K562 (cell line): Measurements from ENCODE around the gene HAPLN2. TPM values are rescaled to one million over a fixed set of nuclear protein-coding genes. Genes with fewer than 3 reads are reported as not detected.

ENCODE experiments used
- BRCA1 ChIP-seq, 2 experiments: fragments of 450-650 bp in 1 of 2; sonication (generic) in 1 of 2; formaldehyde crosslinking in 1 of 2; IDR thresholded peaks; 2 replicates each; pipeline versions ENCODE4 v1.5.0 to v1.6.1; 2017 to 2020; ENCODE audit warnings: mild to moderate bottlenecking in 1 of 2, missing genetic modification reagents in 1 of 2
- BRD4 ChIP-seq: fragments of 200-600 bp; sonication (generic); IDR thresholded peaks from 2 replicates; pipeline ENCODE4 v1.6.1; 2017; ENCODE audit warnings: inconsistent platforms
- CAMTA2 ChIP-seq: fragments of 250-450 bp; sonication (Bioruptor Pico); conservative IDR thresholded peaks from 2 replicates; pipeline ENCODE4 v1.5.1; 2022
- CBFA2T2 ChIP-seq: fragments of 450-650 bp; conservative IDR thresholded peaks from 2 replicates; pipeline ENCODE4 v1.6.1; 2017; ENCODE audit warnings: mild to moderate bottlenecking
- ETS2 ChIP-seq: IDR thresholded peaks from 2 replicates; pipeline ENCODE4 v1.6.1; 2016; ENCODE audit warnings: borderline replicate concordance, missing genetic modification characterization, mild to moderate bottlenecking, moderate library complexity, missing compliant biosample characterization; ENCODE audit not compliant: poor library complexity, severe bottlenecking
- FOXK2 ChIP-seq, 2 experiments: fragments of 450-650 bp; IDR thresholded peaks in 1 of 2; conservative IDR thresholded peaks in 1 of 2; 2 replicates each; pipeline ENCODE4 v1.6.1; 2016; ENCODE audit warnings: low read depth in 2 of 2, mild to moderate bottlenecking in 1 of 2
- HDAC6 ChIP-seq: IDR thresholded peaks from 2 replicates; pipeline ENCODE4 v1.6.1; 2012; ENCODE audit warnings: low read depth, mild to moderate bottlenecking, control low read depth, inconsistent platforms, low read length, moderate library complexity
- ILK ChIP-seq: fragments of 450-650 bp; IDR thresholded peaks from 2 replicates; pipeline ENCODE4 v1.6.1; 2016; ENCODE audit warnings: missing genetic modification characterization, low read depth, mild to moderate bottlenecking, missing compliant biosample characterization, moderate library complexity, borderline replicate concordance
- NCOA1 ChIP-seq: fragments of 450-650 bp; IDR thresholded peaks from 2 replicates; pipeline ENCODE4 v1.6.1; 2016; ENCODE audit warnings: low read depth
- PCBP2 ChIP-seq: fragments of 200-400 bp; formaldehyde crosslinking; IDR thresholded peaks from 2 replicates; pipeline ENCODE4 v1.6.1; 2018; ENCODE audit warnings: low read length, low read depth, mild to moderate bottlenecking, moderate library complexity; ENCODE audit not compliant: poor library complexity, severe bottlenecking
- RFX1 ChIP-seq: fragments of 450-650 bp; IDR thresholded peaks from 2 replicates; pipeline ENCODE4 v1.6.1; 2016; ENCODE audit warnings: mild to moderate bottlenecking, moderate library complexity
- TFAP4 ChIP-seq: sonication (generic); formaldehyde crosslinking; IDR thresholded peaks from 2 replicates; pipeline ENCODE4 v1.8.0; 2022; ENCODE audit warnings: missing genetic modification reagents, mild to moderate bottlenecking, moderate library complexity, borderline replicate concordance
- TRIM24 ChIP-seq, 2 experiments: fragments of 450-650 bp; IDR thresholded peaks; 2 replicates each; pipeline ENCODE4 v1.6.1; 2016
- TRIM28 ChIP-seq: fragments of 450-650 bp; IDR thresholded peaks from 2 replicates; pipeline ENCODE4 v1.6.1; 2017
- XRCC3 ChIP-seq: fragments of 450-650 bp; IDR thresholded peaks from 2 replicates; pipeline ENCODE4 v1.6.1; 2017; ENCODE audit warnings: mild to moderate bottlenecking, moderate library complexity
- XRCC5 ChIP-seq: fragments of 200-400 bp; formaldehyde crosslinking; IDR thresholded peaks from 2 replicates; pipeline ENCODE4 v1.6.1; 2017; ENCODE audit warnings: low read depth, mild to moderate bottlenecking, low read length
- ZNF175 ChIP-seq: fragments of 200-800 bp; sonication (Bioruptor generic); IDR thresholded peaks from 2 replicates; pipeline ENCODE4 v1.6.1; 2016; ENCODE audit warnings: low read depth, mild to moderate bottlenecking, missing genetic modification characterization, missing compliant biosample characterization
- polyA plus RNA-seq, 8 experiments: library from polyadenylated mRNA; depleted of rRNA in 4 of 8; stranded (reverse) in 5 of 8; unstranded in 3 of 8; fragments of >200 nt; fragmentation: Nextera tagmentation in 2 of 8; fragmentation: Illumina TruSeq in 1 of 8; extraction: Ambion mirVana in 2 of 8; extraction: Trizol in 1 of 8; gene quantifications; 2 replicates each; pipeline versions ENCODE4 v1.2.1 to v1.2.3, GENCODE V29; 2011 to 2014; ENCODE audit warnings: inconsistent platforms in 1 of 8, missing spikeins in 1 of 8
- total RNA-seq, 7 experiments: library from RNA; depleted of rRNA in 6 of 7; stranded (reverse); fragments of >200 nt in 6 of 7; fragmentation: Illumina TruSeq in 2 of 7; extraction: Trizol in 2 of 7; gene quantifications; 2 replicates each; pipeline versions ENCODE4 v1.2.1 to v1.2.3, GENCODE V29; 2011 to 2021; ENCODE audit warnings: low replicate concordance in 1 of 7
- TF ChIP-seq, protein P1 (sequence below), 2 experiments: fragments of 200-800 bp in 1 of 2; sonication (Bioruptor generic) in 1 of 2; sonication (generic) in 1 of 2; formaldehyde crosslinking in 1 of 2; IDR thresholded peaks in 1 of 2; conservative IDR thresholded peaks in 1 of 2; 2 replicates each; pipeline versions ENCODE4 v1.5.0 to v1.6.1; 2016 to 2020; ENCODE audit warnings: missing compliant biosample characterization in 1 of 2, missing genetic modification characterization in 1 of 2, missing genetic modification reagents in 1 of 2
- TF ChIP-seq, protein P2 (sequence below): sonication (generic); formaldehyde crosslinking; IDR thresholded peaks from 2 replicates; pipeline ENCODE4 v1.9.0; 2022; ENCODE audit warnings: mild to moderate bottlenecking, missing genetic modification reagents
- TF ChIP-seq, protein P3 (sequence below): IDR thresholded peaks from 2 replicates; pipeline ENCODE4 v1.6.1; 2014; ENCODE audit warnings: antibody characterized with exemption
- TF ChIP-seq, protein P4 (sequence below): fragments of 250-450 bp; sonication (Bioruptor Pico); IDR thresholded peaks from 2 replicates; pipeline ENCODE4 v1.9.0; 2021; ENCODE audit warnings: mild to moderate bottlenecking, inconsistent platforms

Gene HAPLN2
- total and polyA plus RNA-seq, 9 of the 15 experiments (the other 6 are each of a cell fraction or from before 2014, with no cell fraction given): 0.14 to 5.2 (median 3.8) TPM; not detected in 4

DNA sequence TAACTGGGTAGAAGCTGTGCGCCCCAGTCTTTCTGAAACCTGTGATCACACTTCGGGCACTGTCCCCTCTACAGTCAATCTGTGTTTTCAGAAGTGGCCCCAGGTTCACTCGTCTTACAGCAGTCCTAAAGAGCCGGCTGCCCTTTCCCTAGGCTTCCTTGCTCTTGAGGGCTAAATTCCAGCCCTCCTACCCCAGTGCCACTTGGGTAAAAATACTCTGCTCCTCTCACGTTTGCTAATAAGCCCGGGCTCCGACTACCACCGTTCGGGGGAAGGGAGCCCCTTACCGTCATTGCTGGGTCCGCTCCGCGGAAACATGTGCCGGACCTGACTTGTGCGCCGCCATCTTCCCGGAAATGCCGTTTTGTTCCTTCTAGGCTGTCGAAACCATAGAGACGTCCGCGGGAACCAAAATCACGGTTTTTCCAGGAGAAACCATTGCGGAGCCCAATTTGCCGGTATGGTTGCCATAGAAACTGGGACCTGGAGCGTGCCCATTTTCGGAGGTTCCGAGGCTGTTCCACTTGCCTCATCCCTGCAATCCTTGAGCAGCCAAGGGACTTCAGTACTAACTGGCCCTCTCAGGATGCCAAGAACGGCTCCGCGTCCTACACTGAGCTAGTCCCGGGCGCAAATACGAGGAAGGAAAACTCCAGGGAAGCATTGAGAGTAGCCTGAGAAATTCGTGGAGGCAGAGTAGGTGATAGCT is 17.9 kb upstream of the HAPLN2 start, which contains the start of gene GPATCH4 (continued):
- TF ChIP-seq, protein P1, sequence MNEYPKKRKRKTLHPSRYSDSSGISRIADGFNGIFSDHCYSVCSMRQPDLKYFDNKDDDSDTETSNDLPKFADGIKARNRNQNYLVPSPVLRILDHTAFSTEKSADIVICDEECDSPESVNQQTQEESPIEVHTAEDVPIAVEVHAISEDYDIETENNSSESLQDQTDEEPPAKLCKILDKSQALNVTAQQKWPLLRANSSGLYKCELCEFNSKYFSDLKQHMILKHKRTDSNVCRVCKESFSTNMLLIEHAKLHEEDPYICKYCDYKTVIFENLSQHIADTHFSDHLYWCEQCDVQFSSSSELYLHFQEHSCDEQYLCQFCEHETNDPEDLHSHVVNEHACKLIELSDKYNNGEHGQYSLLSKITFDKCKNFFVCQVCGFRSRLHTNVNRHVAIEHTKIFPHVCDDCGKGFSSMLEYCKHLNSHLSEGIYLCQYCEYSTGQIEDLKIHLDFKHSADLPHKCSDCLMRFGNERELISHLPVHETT (CRISPR knock-in tag; conservative IDR thresholded peaks at IDR 0.05 in 1 of 2, IDR thresholded peaks at IDR 0.05 in 1 of 2): 0 out of 4 replicates have a peak, but pooled peaks of 1 of the 2 experiments have one; percentile 36
- no peak for TF ChIP-seq NCOA1
- TF ChIP-seq CBFA2T2: no peak
- no peak for TF ChIP-seq BRCA1 (IDR thresholded peaks at IDR 0.05)
- TF ChIP-seq BRCA1 (CRISPR knock-in tag; IDR thresholded peaks at IDR 0.05): no peak
- no peak for TF ChIP-seq ZNF175
- no peak for TF ChIP-seq XRCC3
- TF ChIP-seq, protein P2, sequence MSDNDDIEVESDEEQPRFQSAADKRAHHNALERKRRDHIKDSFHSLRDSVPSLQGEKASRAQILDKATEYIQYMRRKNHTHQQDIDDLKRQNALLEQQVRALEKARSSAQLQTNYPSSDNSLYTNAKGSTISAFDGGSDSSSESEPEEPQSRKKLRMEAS (CRISPR knock-in tag): peak; percentile 95
- TF ChIP-seq TRIM24 (IDR thresholded peaks at IDR 0.05): no peak
- TF ChIP-seq TRIM28: no peak
- peak; percentile 80 for TF ChIP-seq TFAP4 (CRISPR knock-in tag)
- TF ChIP-seq RFX1: peak; percentile 93
- TF ChIP-seq XRCC5: no peak
- TF ChIP-seq FOXK2 (conservative IDR thresholded peaks at IDR 0.05 in 1 of 2, IDR thresholded peaks at IDR 0.05 in 1 of 2; ENCODE audit: low read depth in 2 of 2): peak; percentile 63 to 71; a peak in 3 of 4 replicates
- no peak for TF ChIP-seq CAMTA2
- TF ChIP-seq ETS2 (tag): no peak
- TF ChIP-seq HDAC6: no peak
- TF ChIP-seq BRD4: no peak
- TF ChIP-seq, protein P3, sequence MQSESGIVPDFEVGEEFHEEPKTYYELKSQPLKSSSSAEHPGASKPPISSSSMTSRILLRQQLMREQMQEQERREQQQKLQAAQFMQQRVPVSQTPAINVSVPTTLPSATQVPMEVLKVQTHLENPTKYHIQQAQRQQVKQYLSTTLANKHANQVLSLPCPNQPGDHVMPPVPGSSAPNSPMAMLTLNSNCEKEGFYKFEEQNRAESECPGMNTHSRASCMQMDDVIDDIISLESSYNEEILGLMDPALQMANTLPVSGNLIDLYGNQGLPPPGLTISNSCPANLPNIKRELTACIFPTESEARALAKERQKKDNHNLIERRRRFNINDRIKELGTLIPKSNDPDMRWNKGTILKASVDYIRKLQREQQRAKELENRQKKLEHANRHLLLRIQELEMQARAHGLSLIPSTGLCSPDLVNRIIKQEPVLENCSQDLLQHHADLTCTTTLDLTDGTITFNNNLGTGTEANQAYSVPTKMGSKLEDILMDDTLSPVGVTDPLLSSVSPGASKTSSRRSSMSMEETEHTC: 0 out of 2 replicates have a peak, but pooled peaks have one; percentile 20
- no peak for TF ChIP-seq ILK
- TF ChIP-seq, protein P4, sequence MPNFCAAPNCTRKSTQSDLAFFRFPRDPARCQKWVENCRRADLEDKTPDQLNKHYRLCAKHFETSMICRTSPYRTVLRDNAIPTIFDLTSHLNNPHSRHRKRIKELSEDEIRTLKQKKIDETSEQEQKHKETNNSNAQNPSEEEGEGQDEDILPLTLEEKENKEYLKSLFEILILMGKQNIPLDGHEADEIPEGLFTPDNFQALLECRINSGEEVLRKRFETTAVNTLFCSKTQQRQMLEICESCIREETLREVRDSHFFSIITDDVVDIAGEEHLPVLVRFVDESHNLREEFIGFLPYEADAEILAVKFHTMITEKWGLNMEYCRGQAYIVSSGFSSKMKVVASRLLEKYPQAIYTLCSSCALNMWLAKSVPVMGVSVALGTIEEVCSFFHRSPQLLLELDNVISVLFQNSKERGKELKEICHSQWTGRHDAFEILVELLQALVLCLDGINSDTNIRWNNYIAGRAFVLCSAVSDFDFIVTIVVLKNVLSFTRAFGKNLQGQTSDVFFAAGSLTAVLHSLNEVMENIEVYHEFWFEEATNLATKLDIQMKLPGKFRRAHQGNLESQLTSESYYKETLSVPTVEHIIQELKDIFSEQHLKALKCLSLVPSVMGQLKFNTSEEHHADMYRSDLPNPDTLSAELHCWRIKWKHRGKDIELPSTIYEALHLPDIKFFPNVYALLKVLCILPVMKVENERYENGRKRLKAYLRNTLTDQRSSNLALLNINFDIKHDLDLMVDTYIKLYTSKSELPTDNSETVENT (CRISPR knock-in tag): 0 out of 2 replicates have a peak, but pooled peaks have one; percentile 8
- TF ChIP-seq PCBP2: no peak
